Naive thymus-derived CD4-positive, alpha-beta T cell (primary cell): ENCODE results near the gene PLEKHG4B. TPM values are rescaled to one million over a fixed set of nuclear protein-coding genes. Genes with fewer than 3 reads are reported as not detected.

Source experiments
- ATAC-seq: fragments of 150-1000 bp; cut with Tn5 transposase; 2 replicates; pipeline ENCODE4 v1.10.0; 2021; ENCODE audit warnings: mild to moderate bottlenecking, moderate library complexity
- CTCF ChIA-PET: fragments of 350-600 bp; sonication (Branson Sonifier 250); formaldehyde crosslinking; loops from one replicate; lab custom pipeline; 2021; ENCODE audit warnings: antibody characterized with exemption; lab: Charles Lee
- POLR2A ChIA-PET: fragments of 350-600 bp; sonication (Branson Sonifier 250); formaldehyde crosslinking; loops from one replicate; lab custom pipeline; 2021; ENCODE audit warnings: antibody characterized with exemption, inconsistent platforms; lab: Charles Lee
- DNase-seq, 9 donors: peaks; one replicate each; pipeline versions ENCODE4 v3.0.0 to v3.0.0-alpha.2; 2020 to 2022; ENCODE audit warnings: mixed read lengths in 1 of 9
- H3K27ac ChIP-seq: one replicate; pipeline ENCODE4 v1.7.0; 2013; ENCODE audit warnings: mild to moderate bottlenecking, low read depth, low read length, moderate library complexity
- H3K27me3 ChIP-seq, 2 donors: one replicate each; pipeline ENCODE4 v1.7.0; 2013; ENCODE audit warnings: low read length in 2 of 2, mild to moderate bottlenecking in 2 of 2, moderate library complexity in 2 of 2; ENCODE audit not compliant: control insufficient read depth in 2 of 2, insufficient read depth in 2 of 2
- H3K36me3 ChIP-seq, 3 experiments: 1 replicate in 2 of 3; 2 replicates in 1 of 3; pipeline ENCODE4 v1.7.0; 2013; ENCODE audit warnings: low read length in 3 of 3, mild to moderate bottlenecking in 3 of 3, moderate library complexity in 1 of 3; ENCODE audit not compliant: insufficient read depth in 3 of 3, control insufficient read depth in 2 of 3
- H3K4me1 ChIP-seq, 2 donors: one replicate each; pipeline ENCODE4 v1.7.0; 2013; ENCODE audit warnings: low read length in 2 of 2, mild to moderate bottlenecking in 2 of 2, moderate library complexity in 1 of 2; ENCODE audit not compliant: control insufficient read depth in 2 of 2, insufficient read depth in 2 of 2
- H3K4me3 ChIP-seq: 2 replicates; pipeline ENCODE4 v1.7.0; 2013; ENCODE audit warnings: mild to moderate bottlenecking, low read length
- H3K9me3 ChIP-seq, 3 experiments: 1 replicate in 2 of 3; 2 replicates in 1 of 3; pipeline ENCODE4 v1.7.0; 2013; ENCODE audit warnings: low read length in 3 of 3; ENCODE audit not compliant: control insufficient read depth in 2 of 3
- H3K27ac Mint-ChIP-seq, 9 donors: one replicate each; pipeline ENCODE4 v1.8.0; 2020 to 2022; ENCODE audit warnings: mixed read lengths in 9 of 9, mild to moderate bottlenecking in 8 of 9, moderate library complexity in 5 of 9, inconsistent platforms in 2 of 9
- H3K27me3 Mint-ChIP-seq, 5 donors: one replicate each; pipeline ENCODE4 v1.8.0; 2021 to 2022; ENCODE audit warnings: mixed read lengths in 5 of 5, mild to moderate bottlenecking in 1 of 5
- H3K36me3 Mint-ChIP-seq, 5 donors: one replicate each; pipeline ENCODE4 v1.8.0; 2020 to 2022; ENCODE audit warnings: mixed read lengths in 5 of 5, mild to moderate bottlenecking in 3 of 5, inconsistent platforms in 1 of 5
- H3K4me1 Mint-ChIP-seq, 7 donors: one replicate each; pipeline ENCODE4 v1.8.0; 2020 to 2022; ENCODE audit warnings: mixed read lengths in 7 of 7, mild to moderate bottlenecking in 3 of 7, inconsistent platforms in 1 of 7
- H3K4me3 Mint-ChIP-seq, 10 donors: one replicate each; pipeline ENCODE4 v1.8.0; 2020 to 2022; ENCODE audit warnings: mild to moderate bottlenecking in 10 of 10, mixed read lengths in 10 of 10, moderate library complexity in 6 of 10, inconsistent platforms in 2 of 10
- H3K9me3 Mint-ChIP-seq, 11 donors: one replicate each; pipeline ENCODE4 v1.8.0; 2020 to 2022; ENCODE audit warnings: mixed read lengths in 11 of 11, mild to moderate bottlenecking in 4 of 11, inconsistent platforms in 1 of 11, moderate library complexity in 1 of 11
- intact Hi-C, 2 donors: fragments of 100-400 bp; cut with micrococcal nuclease; formaldehyde crosslinking; loops; one replicate each; pipeline ENCODE4 v1.15.1; 2023
- polyA plus RNA-seq, 2 donors: library from polyadenylated mRNA; unstranded; fragments of 300-500 nt; fragmentation: Illumina TruSeq; gene quantifications; one replicate each; pipeline ENCODE4 v1.2.3, GENCODE V29; 2021
- total RNA-seq, 6 experiments: library from RNA in 5 of 6; stranded (reverse) in 5 of 6; gene quantifications; 1 replicate in 5 of 6; 2 replicates in 1 of 6; pipeline ENCODE4 v1.2.3 and lab custom pipeline; 2021 to 2026

PLEKHG4B gene
- total and polyA plus RNA-seq, 7 experiments from 2014 or later = 0.39 to 2.0 TPM; not detected in 5

- Mint-ChIP-seq H3K9me3 (no peaks in the 10 kb centered on the region), H3K36me3 (peaks cover 0 to 32% (median 18%) of the 10 kb centered on the region in 5 donors), H3K27ac (no peak overlapping the region), H3K4me1 (peaks cover 2 to 16% (median 9%) of the 10 kb centered on the region in 7 donors), H3K4me3 (no peak overlapping the region), H3K27me3 (no peaks in the 10 kb centered on the region)
- ChIA-PET CTCF (no interaction called here), POLR2A (interaction anchor here (1.3 kb wide), 1 partner anchor 15 kb away, joined by 5 read pairs; the partner anchor contains the start of genes CCDC127 and SDHA)
- no peaks in the 10 kb centered on the region for H3K27me3 ChIP-seq
- no peak overlapping the region for H3K27ac ChIP-seq
- intact Hi-C loops = no loop called here
- no peaks in the 10 kb centered on the region for H3K4me1 ChIP-seq
- no peak for DNase-seq
- peaks cover 0 to 52% (median 0%) of the 10 kb centered on the region in 3 experiments for H3K36me3 ChIP-seq
- ATAC-seq = no peak
- H3K4me3 ChIP-seq = no peak overlapping the region
- no peaks in the 10 kb centered on the region for H3K9me3 ChIP-seq
These were observed 111.4 kb downstream of the PLEKHG4B start for GRCh38 chr5:203246-203930.

GRCh38 chr5:204001-204400, 112.0 kb downstream of the PLEKHG4B start:
- H3K9me3 Mint-ChIP-seq = no peaks in the 10 kb centered on the region
- DNase-seq (no peak), ATAC-seq (no peak)
- H3K4me1 ChIP-seq = no peaks in the 10 kb centered on the region
- H3K27ac Mint-ChIP-seq = no peak overlapping the region
- no peaks in the 10 kb centered on the region for H3K27me3 Mint-ChIP-seq
- no peak overlapping the region for H3K27ac ChIP-seq
- no peaks in the 10 kb centered on the region for H3K27me3 ChIP-seq
- intact Hi-C loops = no loop called here
- H3K36me3 Mint-ChIP-seq = peaks cover 0 to 32% (median 18%) of the 10 kb centered on the region in 5 donors
- peaks cover 0 to 52% (median 0%) of the 10 kb centered on the region in 3 experiments for H3K36me3 ChIP-seq
- H3K4me3 Mint-ChIP-seq = no peak overlapping the region
- no peaks in the 10 kb centered on the region for H3K9me3 ChIP-seq
- H3K4me3 ChIP-seq = no peak overlapping the region
- CTCF ChIA-PET = no interaction called here
- H3K4me1 Mint-ChIP-seq = peaks cover 5 to 19% (median 10%) of the 10 kb centered on the region in 7 donors
- POLR2A ChIA-PET = no interaction called here

DNA sequence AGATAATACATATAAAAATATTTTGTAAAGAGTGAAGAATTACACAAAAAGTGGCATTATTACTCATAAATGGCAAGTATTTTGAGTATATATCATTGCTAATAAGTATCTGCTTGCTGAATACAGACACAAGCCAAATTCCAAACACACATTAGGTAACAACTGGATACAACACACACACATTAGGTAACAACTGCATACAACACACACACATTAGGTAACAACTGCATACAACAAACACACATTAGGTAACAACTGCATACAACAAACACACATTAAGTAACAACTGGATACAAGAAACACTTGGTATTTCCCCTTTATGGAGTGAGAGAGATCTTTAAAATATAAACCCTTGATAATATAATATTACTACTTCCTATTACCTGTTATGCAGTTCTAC, 112.5 kb downstream of the PLEKHG4B start:
- Histone ChIP-seq H3K36me3 (peaks cover 0 to 52% (median 0%) of the 10 kb centered on the region in 3 experiments), H3K4me3 (no peak overlapping the region), H3K27me3 (no peaks in the 10 kb centered on the region), H3K4me1 (no peaks in the 10 kb centered on the region), H3K27ac (no peak overlapping the region), H3K9me3 (no peaks in the 10 kb centered on the region)
- ChIA-PET POLR2A (no interaction called here), CTCF (no interaction called here)
- H3K4me1 Mint-ChIP-seq = peaks cover 5 to 20% (median 11%) of the 10 kb centered on the region in 7 donors
- H3K9me3 Mint-ChIP-seq = no peaks in the 10 kb centered on the region
- peaks cover 0 to 32% (median 18%) of the 10 kb centered on the region in 5 donors for H3K36me3 Mint-ChIP-seq
- H3K4me3 Mint-ChIP-seq = no peak overlapping the region
- no peaks in the 10 kb centered on the region for H3K27me3 Mint-ChIP-seq
- no peak for ATAC-seq
- intact Hi-C loops = no loop called here
- no peak for DNase-seq
- H3K27ac Mint-ChIP-seq = no peak overlapping the region

- Histone ChIP-seq H3K4me1 (no peaks in the 10 kb centered on the region), H3K27ac (no peak overlapping the region), H3K4me3 (no peak overlapping the region), H3K27me3 (no peaks in the 10 kb centered on the region), H3K9me3 (no peaks in the 10 kb centered on the region), H3K36me3 (peaks cover 0 to 52% (median 0%) of the 10 kb centered on the region in 3 experiments)
- ChIA-PET CTCF (no interaction called here), POLR2A (no interaction called here)
- Mint-ChIP-seq H3K27me3 (no peaks in the 10 kb centered on the region), H3K4me1 (peaks cover 10 to 26% (median 18%) of the 10 kb centered on the region in 7 donors), H3K9me3 (no peaks in the 10 kb centered on the region), H3K4me3 (no peak overlapping the region), H3K27ac (no peak overlapping the region), H3K36me3 (peaks cover 0 to 36% (median 18%) of the 10 kb centered on the region in 5 donors)
- no peak for ATAC-seq
- intact Hi-C loops = no loop called here
- no peak for DNase-seq
These were observed 113.2 kb downstream of the PLEKHG4B start for GRCh38 chr5:204966-205670.

DNA sequence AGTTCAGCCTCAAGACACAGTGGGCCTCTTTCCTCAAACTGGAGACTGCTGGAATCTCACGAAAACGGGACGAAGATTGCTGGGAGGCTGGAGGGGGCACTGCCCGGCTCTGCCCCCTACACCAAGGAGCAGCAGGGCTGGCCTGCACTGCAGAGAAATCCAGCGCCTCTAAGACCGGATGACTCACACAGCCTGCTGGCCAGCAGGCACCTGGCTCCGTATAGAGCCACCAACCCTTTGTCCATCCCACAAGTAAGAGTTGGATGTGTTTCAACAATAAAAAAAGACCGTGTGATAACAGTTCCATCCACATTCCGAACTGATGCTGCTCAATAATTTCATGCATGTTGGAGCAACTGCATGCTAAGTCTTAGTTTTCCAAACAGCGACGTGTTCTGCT, 114.4 kb downstream of the PLEKHG4B start:
- Histone ChIP-seq H3K9me3 (no peaks in the 10 kb centered on the region), H3K27me3 (no peaks in the 10 kb centered on the region), H3K27ac (no peak overlapping the region), H3K36me3 (peaks cover 0 to 52% (median 0%) of the 10 kb centered on the region in 3 experiments), H3K4me3 (no peak overlapping the region), H3K4me1 (no peaks in the 10 kb centered on the region)
- H3K36me3 Mint-ChIP-seq = peaks cover 0 to 40% (median 18%) of the 10 kb centered on the region in 5 donors
- peaks cover 14 to 30% (median 22%) of the 10 kb centered on the region in 7 donors for H3K4me1 Mint-ChIP-seq
- no peak overlapping the region for H3K27ac Mint-ChIP-seq
- ATAC-seq (no peak), DNase-seq (no peak)
- H3K4me3 Mint-ChIP-seq = no peak overlapping the region
- ChIA-PET POLR2A (no interaction called here), CTCF (no interaction called here)
- H3K9me3 Mint-ChIP-seq = no peaks in the 10 kb centered on the region
- intact Hi-C loops = no loop called here
- H3K27me3 Mint-ChIP-seq = no peaks in the 10 kb centered on the region

DNA sequence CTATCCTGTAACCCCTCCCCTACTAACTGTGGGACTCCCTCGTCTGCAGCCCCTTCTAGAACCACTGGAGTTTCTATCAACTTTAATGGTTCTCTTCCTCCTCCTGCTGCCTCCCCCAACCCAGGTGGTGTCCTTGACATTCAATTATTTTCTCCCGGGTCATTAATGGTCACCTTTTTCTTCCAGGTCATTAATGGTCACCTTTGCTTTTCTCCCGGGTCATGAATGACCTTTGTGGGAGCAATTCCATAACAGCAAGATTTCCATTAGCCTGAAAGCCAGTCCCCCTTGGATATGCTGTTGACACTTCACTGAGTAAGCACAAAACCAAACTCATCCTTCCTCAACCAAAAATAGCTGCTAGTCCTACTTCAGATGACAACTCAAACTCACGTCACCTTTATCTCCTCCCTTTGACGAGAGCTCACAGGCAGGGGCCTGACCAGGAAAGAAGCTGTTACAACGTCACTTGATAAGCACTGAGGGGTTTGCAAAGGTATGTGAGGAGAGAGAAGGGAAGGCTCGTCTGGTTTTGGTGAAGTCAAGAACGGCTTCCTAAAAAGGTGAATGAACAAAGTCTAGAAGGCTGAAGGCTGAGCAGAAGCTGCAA, 115.1 kb downstream of the PLEKHG4B start:
- Mint-ChIP-seq H3K36me3 (peaks cover 0 to 40% (median 18%) of the 10 kb centered on the region in 5 donors), H3K27me3 (no peaks in the 10 kb centered on the region), H3K27ac (peak overlapping the region in 3 of 9 donors; percentile 26 to 58 (median 43)), H3K9me3 (no peaks in the 10 kb centered on the region), H3K4me3 (no peak overlapping the region), H3K4me1 (peaks cover 14 to 30% (median 20%) of the 10 kb centered on the region in 7 donors)
- ChIA-PET CTCF (no interaction called here), POLR2A (no interaction called here)
- no peak for ATAC-seq
- Histone ChIP-seq H3K36me3 (peaks cover 0 to 52% (median 0%) of the 10 kb centered on the region in 3 experiments), H3K4me3 (no peak overlapping the region), H3K27ac (no peak overlapping the region), H3K4me1 (no peaks in the 10 kb centered on the region), H3K27me3 (no peaks in the 10 kb centered on the region), H3K9me3 (no peaks in the 10 kb centered on the region)
- intact Hi-C loops = no loop called here
- no peak for DNase-seq
